GM19324 (cell line): ENCODE measurements around the gene U2AF1.
"Not testable (repeated sequence)": the region's sequence is repeated elsewhere in the genome, so short reads cannot be mapped to it uniquely, and the experiment has no call there.

Source experiments
- ATAC-seq: cut with Tn5 transposase; IDR thresholded peaks from one replicate; pipeline ENCODE4 v1.9.1; 2021; ENCODE audit warnings: mild to moderate bottlenecking, moderate library complexity; ENCODE audit not compliant: unreplicated experiment, low FRiP score

U2AF1 gene

GRCh38 chr21:43082587-43083300, 24.6 kb downstream of the U2AF1 start:
- ATAC-seq, result not testable (repeated sequence)

GRCh38 chr21:43076643-43077042, 30.7 kb downstream of the U2AF1 start:
- not testable (repeated sequence) for ATAC-seq

- ATAC-seq, result not testable (repeated sequence)
These were observed 31.2 kb downstream of the U2AF1 start for GRCh38 chr21:43076023-43076637.

GRCh38 chr21:43075170-43076022, 32.0 kb downstream of the U2AF1 start, which contains the start of gene CBS:
CBS (minus strand) TSS chr21:43075835; CDS start chr21:43072193, 3,642 bp downstream.
- not testable (repeated sequence) for ATAC-seq

GRCh38 chr21:43074401-43075169, 32.8 kb downstream of the U2AF1 start:
- ATAC-seq, result not testable (repeated sequence)

GRCh38 chr21:43072742-43073141, 34.6 kb downstream of the U2AF1 start:
- not testable (repeated sequence) for ATAC-seq

GRCh38 chr21:43069682-43070081, 37.7 kb downstream of the U2AF1 start:
- not testable (repeated sequence) for ATAC-seq

- not testable (repeated sequence) for ATAC-seq
These were observed 39.3 kb downstream of the U2AF1 start for GRCh38 chr21:43068065-43068464.

GRCh38 chr21:43066690-43067089, 40.7 kb downstream of the U2AF1 start:
- not testable (repeated sequence) for ATAC-seq

- not testable (repeated sequence) for ATAC-seq
These were observed 41.4 kb downstream of the U2AF1 start for GRCh38 chr21:43065991-43066390.

GRCh38 chr21:43064265-43064917, 43.0 kb downstream of the U2AF1 start:
- not testable (repeated sequence) for ATAC-seq

- ATAC-seq, result not testable (repeated sequence)
These were observed 44.3 kb downstream of the U2AF1 start for GRCh38 chr21:43062955-43063664.

- not testable (repeated sequence) for ATAC-seq
These were observed 54.3 kb downstream of the U2AF1 start for GRCh38 chr21:43053112-43053511.

- ATAC-seq, result not testable (repeated sequence)
These were observed 61.2 kb downstream of the U2AF1 start for GRCh38 chr21:43045876-43046821.

GRCh38 chr21:43045165-43045875, 62.0 kb downstream of the U2AF1 start:
- not testable (repeated sequence) for ATAC-seq

- not testable (repeated sequence) for ATAC-seq
These were observed 62.8 kb downstream of the U2AF1 start for GRCh38 chr21:43044547-43044946.

- not testable (repeated sequence) for ATAC-seq
These were observed 64.1 kb downstream of the U2AF1 start for GRCh38 chr21:43043291-43043690.
